Upper lobe of left lung (tissue), 6 donors: ENCODE measurements around the gene TRIM71. TPM values are rescaled to one million over a fixed set of nuclear protein-coding genes. Genes with fewer than 3 reads are reported as not detected.

ENCODE experiments used
- ATAC-seq, 2 donors: fragments of 200-7000 bp; cut with Tn5 transposase; one replicate each; pipeline ENCODE4 v1.9.1; 2022; ENCODE audit warnings: mild to moderate bottlenecking in 2 of 2, moderate library complexity in 2 of 2; ENCODE audit not compliant: low FRiP score in 2 of 2
- DNase-seq, 2 donors: peaks; one replicate each; pipeline ENCODE4 v3.0.0-alpha.2; 2019 to 2020
- H3K27ac ChIP-seq, 4 donors: fragments of 200-600 bp; sonication (generic); one replicate each; pipeline ENCODE4 v1.5.1; 2016 to 2019
- H3K27me3 ChIP-seq, 4 donors: fragments of 200-600 bp; sonication (generic); one replicate each; pipeline ENCODE4 v1.5.1; 2017 to 2019
- H3K36me3 ChIP-seq, 4 donors: fragments of 200-600 bp; sonication (generic); one replicate each; pipeline ENCODE4 v1.5.1; 2016 to 2019
- H3K4me1 ChIP-seq, 4 donors: fragments of 200-600 bp; sonication (generic); one replicate each; pipeline ENCODE4 v1.5.1; 2018 to 2019
- H3K4me3 ChIP-seq, 4 donors: fragments of 200-600 bp; sonication (generic); one replicate each; pipeline ENCODE4 v1.5.1; 2017 to 2019; ENCODE audit warnings: mild to moderate bottlenecking in 2 of 4, moderate library complexity in 1 of 4
- H3K9me3 ChIP-seq, 4 donors: fragments of 200-600 bp; sonication (generic); one replicate each; pipeline ENCODE4 v1.5.1; 2018 to 2019
- EP300 ChIP-seq, 4 donors: sonication (generic); formaldehyde crosslinking; IDR thresholded peaks; one replicate each; pipeline ENCODE4 v1.5.1; 2017; ENCODE audit warnings: antibody characterized with exemption in 4 of 4, control low read depth in 2 of 4
- POLR2A ChIP-seq, 4 donors: fragments of 450-650 bp; IDR thresholded peaks; one replicate each; pipeline ENCODE4 v1.5.1; 2016 to 2017; ENCODE audit warnings: antibody characterized with exemption in 4 of 4, mild to moderate bottlenecking in 2 of 4
- POLR2AphosphoS5 ChIP-seq, 2 donors: sonication (generic); formaldehyde crosslinking; IDR thresholded peaks; one replicate each; pipeline ENCODE4 v1.5.1; 2017; ENCODE audit warnings: antibody characterized with exemption in 2 of 2
- WGBS, 2 donors: methylation state at CpG; one replicate each; pipeline ENCODE4 v1.1.5; 2017 to 2018; 5-methylcytosine and 5-hydroxymethylcytosine counted together
- total RNA-seq, 6 donors: library from RNA; depleted of rRNA in 4 of 6; stranded (reverse); fragments of >200 nt in 4 of 6; gene quantifications; one replicate each; pipeline versions ENCODE4 v1.1.0 to v1.2.1, GENCODE V29; 2016 to 2021
- TF ChIP-seq, protein P1 (sequence below), 6 experiments: fragments of 450-650 bp in 4 of 6; fragments of 200-600 bp in 2 of 6; sonication (generic) in 2 of 6; IDR thresholded peaks; one replicate each; pipeline ENCODE4 v1.5.1; 2016 to 2019; ENCODE audit warnings: antibody characterized with exemption in 6 of 6
- donor health status: DM: no; HTN: no; CAD: no; lungs with moderate emphysema.
- donor health status: DM: no; HTN: yes; CAD: no; lungs with severe emphysema.

The TRIM71 gene
- total RNA-seq, 6 donors from 2014 or later = 2.2 to 7.3 (median 3.8) TPM

DNA sequence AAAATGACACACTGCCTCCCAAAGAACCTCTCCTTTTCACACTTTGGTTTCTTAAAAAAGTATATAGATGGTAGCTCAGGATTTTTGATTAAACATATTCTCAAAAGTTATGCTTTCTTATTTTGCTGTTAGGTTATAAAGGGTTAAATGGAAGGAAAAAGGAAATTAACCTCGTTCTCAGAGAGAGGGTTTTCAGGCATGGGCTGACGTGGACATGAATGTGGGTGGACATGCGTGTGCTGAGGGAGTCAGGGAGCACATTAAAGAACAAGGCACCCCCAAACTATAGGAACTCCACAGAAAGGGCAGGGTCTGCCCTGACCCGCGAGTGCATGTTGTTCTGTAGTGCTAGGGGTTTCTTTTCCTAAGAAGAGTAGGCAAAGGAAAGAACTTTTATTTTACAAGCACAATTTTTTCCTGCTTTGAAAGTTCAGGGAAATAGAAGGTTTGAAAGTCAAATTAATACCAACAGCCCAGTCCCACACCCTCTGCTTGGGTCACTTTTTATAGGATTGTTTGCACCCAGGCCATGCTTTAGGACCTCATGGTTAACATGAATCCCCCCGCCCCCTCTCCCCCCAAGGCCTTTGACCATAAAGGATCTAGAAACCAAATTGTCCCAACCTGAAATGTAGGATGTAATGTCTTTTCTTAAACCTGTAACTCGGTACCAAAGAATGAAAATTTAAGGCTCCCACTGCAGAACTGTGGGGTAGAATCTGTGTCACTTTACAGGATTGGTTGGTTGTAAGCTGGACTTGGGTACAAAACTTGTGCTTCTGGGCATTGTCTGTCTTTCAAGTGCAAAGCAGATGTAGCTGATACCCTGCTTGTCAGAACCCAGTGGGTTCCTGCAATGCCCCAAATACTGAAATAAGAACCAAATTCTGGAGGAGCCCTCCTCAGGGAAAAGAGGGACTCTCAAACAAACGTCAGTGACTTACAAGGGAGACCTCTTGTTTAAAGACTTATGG lies 75.1 kb downstream of the TRIM71 start:
- DNase-seq (no peak), ATAC-seq (no peak)
- Histone ChIP-seq H3K27me3 (no peaks in the 10 kb centered on the region), H3K9me3 (no peaks in the 10 kb centered on the region), H3K36me3 (peaks cover 0 to 2% (median 0%) of the 10 kb centered on the region in 4 donors), H3K27ac (no peak overlapping the region), H3K4me1 (no peaks in the 10 kb centered on the region), H3K4me3 (no peak overlapping the region)
- WGBS, 2 donors = 74 to 77% methylated on average over 8 of the region's 8 CpGs
- TF ChIP-seq EP300 (IDR thresholded peaks at IDR 0.05) = no peak
- TF ChIP-seq, protein P1, sequence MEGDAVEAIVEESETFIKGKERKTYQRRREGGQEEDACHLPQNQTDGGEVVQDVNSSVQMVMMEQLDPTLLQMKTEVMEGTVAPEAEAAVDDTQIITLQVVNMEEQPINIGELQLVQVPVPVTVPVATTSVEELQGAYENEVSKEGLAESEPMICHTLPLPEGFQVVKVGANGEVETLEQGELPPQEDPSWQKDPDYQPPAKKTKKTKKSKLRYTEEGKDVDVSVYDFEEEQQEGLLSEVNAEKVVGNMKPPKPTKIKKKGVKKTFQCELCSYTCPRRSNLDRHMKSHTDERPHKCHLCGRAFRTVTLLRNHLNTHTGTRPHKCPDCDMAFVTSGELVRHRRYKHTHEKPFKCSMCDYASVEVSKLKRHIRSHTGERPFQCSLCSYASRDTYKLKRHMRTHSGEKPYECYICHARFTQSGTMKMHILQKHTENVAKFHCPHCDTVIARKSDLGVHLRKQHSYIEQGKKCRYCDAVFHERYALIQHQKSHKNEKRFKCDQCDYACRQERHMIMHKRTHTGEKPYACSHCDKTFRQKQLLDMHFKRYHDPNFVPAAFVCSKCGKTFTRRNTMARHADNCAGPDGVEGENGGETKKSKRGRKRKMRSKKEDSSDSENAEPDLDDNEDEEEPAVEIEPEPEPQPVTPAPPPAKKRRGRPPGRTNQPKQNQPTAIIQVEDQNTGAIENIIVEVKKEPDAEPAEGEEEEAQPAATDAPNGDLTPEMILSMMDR (IDR thresholded peaks at IDR 0.05) = no peak
- TF ChIP-seq POLR2AphosphoS5 (IDR thresholded peaks at IDR 0.05) = no peak
- TF ChIP-seq POLR2A (IDR thresholded peaks at IDR 0.05) = no peak

DNA sequence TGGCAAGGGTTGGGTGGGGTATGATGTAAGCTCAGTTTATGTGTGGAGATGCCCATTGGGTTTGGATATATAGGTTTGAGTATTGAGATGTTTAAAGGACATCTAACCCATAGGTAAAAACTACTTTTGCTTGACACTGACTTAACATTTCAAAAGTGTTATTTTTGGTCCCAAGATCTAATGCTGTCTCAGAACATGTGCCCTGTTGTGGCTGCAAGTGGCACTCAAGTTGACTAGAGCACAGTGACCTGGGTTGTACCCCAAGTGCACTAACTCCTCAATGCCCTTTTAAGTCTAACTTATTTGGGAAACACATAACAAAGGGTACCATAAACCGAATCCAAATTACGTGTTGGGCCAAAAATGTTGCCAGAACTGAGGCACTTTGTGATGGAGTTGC lies 77.2 kb downstream of the TRIM71 start:
- ATAC-seq (peak in 1 of 2 donors; percentile 27), DNase-seq (no peak)
- no peaks in the 10 kb centered on the region for H3K9me3 ChIP-seq
- TF ChIP-seq, protein P1 (IDR thresholded peaks at IDR 0.05) = no peak
- TF ChIP-seq POLR2AphosphoS5 (IDR thresholded peaks at IDR 0.05) = no peak
- no peak for TF ChIP-seq EP300 (IDR thresholded peaks at IDR 0.05)
- no peak for TF ChIP-seq POLR2A (IDR thresholded peaks at IDR 0.05)
- 86 to 90% methylated on average over 2 of the region's 2 CpGs for WGBS, 2 donors
- no peak overlapping the region for H3K27ac ChIP-seq
- no peak overlapping the region for H3K4me3 ChIP-seq
- no peaks in the 10 kb centered on the region for H3K4me1 ChIP-seq
- H3K27me3 ChIP-seq = no peaks in the 10 kb centered on the region
- H3K36me3 ChIP-seq = peaks cover 0 to 2% (median 0%) of the 10 kb centered on the region in 4 donors

DNA sequence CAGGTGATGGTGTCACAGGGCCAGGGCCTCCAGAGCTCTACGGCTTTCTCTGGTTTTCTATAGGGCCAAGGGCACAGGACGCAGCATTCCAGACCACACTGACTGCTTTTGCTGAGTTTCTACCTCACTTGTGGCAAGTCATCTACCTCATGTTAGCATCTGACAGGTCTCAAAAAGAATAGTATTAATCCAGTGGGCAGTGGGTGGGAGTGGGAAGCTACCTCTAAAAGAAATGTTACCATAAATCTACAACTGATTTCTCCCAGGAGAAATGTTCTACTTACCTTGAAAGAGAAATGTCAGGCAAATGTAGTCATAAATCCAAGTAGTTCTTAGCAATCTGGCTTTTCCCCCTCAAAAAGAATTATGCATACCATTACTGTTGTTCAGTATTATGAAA lies 77.9 kb downstream of the TRIM71 start:
- H3K4me1 ChIP-seq = no peaks in the 10 kb centered on the region
- ATAC-seq (no peak), DNase-seq (no peak)
- no peaks in the 10 kb centered on the region for H3K27me3 ChIP-seq
- peaks cover 0 to 2% (median 0%) of the 10 kb centered on the region in 4 donors for H3K36me3 ChIP-seq
- no peak overlapping the region for H3K4me3 ChIP-seq
- no peak overlapping the region for H3K27ac ChIP-seq
- TF ChIP-seq EP300 (IDR thresholded peaks at IDR 0.05) = no peak
- no peak for TF ChIP-seq POLR2A (IDR thresholded peaks at IDR 0.05)
- TF ChIP-seq, protein P1 (IDR thresholded peaks at IDR 0.05) = no peak
- no peak for TF ChIP-seq POLR2AphosphoS5 (IDR thresholded peaks at IDR 0.05)
- H3K9me3 ChIP-seq = no peaks in the 10 kb centered on the region
- 90 to 100% methylated on average over 2 of the region's 2 CpGs for WGBS, 2 donors

DNA sequence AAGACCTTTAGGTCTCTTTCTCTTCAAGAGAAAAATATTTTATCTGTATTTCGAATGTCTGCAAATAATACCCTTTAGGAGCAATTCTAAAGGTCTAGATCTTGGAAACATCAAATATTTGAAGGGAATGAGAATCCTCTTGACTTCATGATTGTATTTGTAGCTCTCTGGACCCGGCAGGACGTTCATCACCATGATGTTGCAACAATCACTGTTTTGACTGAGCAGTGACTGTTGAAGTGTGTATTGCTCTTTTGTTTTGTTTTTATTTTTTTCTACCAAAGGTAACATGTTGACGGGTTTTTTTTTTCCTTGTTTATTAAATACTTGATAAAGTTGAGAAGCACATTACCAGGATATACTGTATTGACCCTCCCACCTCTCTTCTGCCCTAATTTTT lies 78.3 kb downstream of the TRIM71 start:
- ATAC-seq (no peak), DNase-seq (no peak)
- Histone ChIP-seq H3K27ac (no peak overlapping the region), H3K27me3 (no peaks in the 10 kb centered on the region), H3K4me1 (no peaks in the 10 kb centered on the region), H3K36me3 (peaks cover 0 to 2% (median 0%) of the 10 kb centered on the region in 4 donors), H3K4me3 (no peak overlapping the region), H3K9me3 (no peaks in the 10 kb centered on the region)
- TF ChIP-seq POLR2A (IDR thresholded peaks at IDR 0.05) = no peak
- WGBS, 2 donors = 54 to 58% methylated on average over 4 of the region's 4 CpGs

DNA sequence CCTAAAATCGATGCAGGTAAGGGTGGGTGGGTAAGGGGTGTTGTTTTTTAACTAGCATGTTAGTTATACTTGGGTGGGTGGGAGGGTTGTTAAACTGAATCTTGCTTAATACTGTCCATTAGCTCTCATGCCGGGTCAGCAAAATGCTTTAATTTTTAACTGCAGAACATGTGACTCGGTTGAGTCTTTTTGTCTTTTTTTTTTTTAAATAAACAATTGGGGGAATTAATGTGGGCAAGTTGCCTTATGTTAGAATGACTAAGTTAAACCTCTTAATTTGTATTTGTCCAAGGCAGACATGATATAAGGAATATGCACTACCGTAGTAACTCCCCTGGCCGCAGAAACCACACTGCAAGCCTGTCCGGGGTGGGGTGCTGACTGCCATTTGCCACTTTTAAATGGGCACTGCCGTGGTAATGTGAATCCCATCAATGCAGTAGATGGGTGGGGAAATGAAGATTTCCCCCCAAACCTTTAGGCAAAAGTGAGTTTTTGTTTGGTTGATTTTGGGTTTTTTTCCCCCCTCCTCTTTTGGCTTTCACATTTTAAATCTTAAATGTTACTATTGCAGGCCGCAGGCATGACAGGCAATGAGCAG lies 79.3 kb downstream of the TRIM71 start:
- no peak overlapping the region for H3K4me3 ChIP-seq
- no peaks in the 10 kb centered on the region for H3K9me3 ChIP-seq
- DNase-seq (no peak), ATAC-seq (no peak)
- H3K4me1 ChIP-seq = peaks cover 0 to under 1% (median 0%) of the 10 kb centered on the region in 4 donors
- WGBS, 2 donors = 84 to 85% methylated on average over 8 of the region's 8 CpGs
- no peaks in the 10 kb centered on the region for H3K36me3 ChIP-seq
- no peak overlapping the region for H3K27ac ChIP-seq
- TF ChIP-seq POLR2A (IDR thresholded peaks at IDR 0.05) (no peak), POLR2AphosphoS5 (IDR thresholded peaks at IDR 0.05) (no peak), EP300 (IDR thresholded peaks at IDR 0.05) (no peak)
- TF ChIP-seq, protein P1 (IDR thresholded peaks at IDR 0.05) = no peak
- no peaks in the 10 kb centered on the region for H3K27me3 ChIP-seq
